BLaER1 (cell line): ENCODE data around the gene SND1.
A peak's percentile ranks its signal among the peaks of the same experiment; 100 is the strongest.

ENCODE experiments used
- H3K27ac ChIP-seq: shearing (Covaris generic); formaldehyde crosslinking; 2 replicates; pipeline ENCODE4 v1.8.1; 2022
- H3K27me3 ChIP-seq: shearing (Covaris generic); formaldehyde crosslinking; 2 replicates; pipeline ENCODE4 v1.8.1; 2022
- H3K36me3 ChIP-seq: shearing (Covaris generic); formaldehyde crosslinking; 2 replicates; pipeline ENCODE4 v1.8.1; 2022
- H3K4me1 ChIP-seq: shearing (Covaris generic); formaldehyde crosslinking; 2 replicates; pipeline ENCODE4 v1.8.1; 2022
- H3K4me2 ChIP-seq: shearing (Covaris generic); formaldehyde crosslinking; 2 replicates; pipeline ENCODE4 v1.8.1; 2022
- H3K4me3 ChIP-seq: shearing (Covaris generic); formaldehyde crosslinking; 2 replicates; pipeline ENCODE4 v1.8.1; 2022
- H3K9ac ChIP-seq: shearing (Covaris generic); formaldehyde crosslinking; 2 replicates; pipeline ENCODE4 v1.8.1; 2022
- H3K9me3 ChIP-seq: shearing (Covaris generic); formaldehyde crosslinking; 2 replicates; pipeline ENCODE4 v1.8.1; 2022
- H4K20me1 ChIP-seq: shearing (Covaris generic); formaldehyde crosslinking; 2 replicates; pipeline ENCODE4 v1.8.1; 2022
- Cebpa-rat ChIP-seq: shearing (Covaris generic); IDR thresholded peaks from 2 replicates; pipeline ENCODE4 v1.8.1; 2022

SND1 gene

GRCh38 chr7:127741764-127742375 is 89.9 kb downstream of the SND1 start:
- no peak for TF ChIP-seq Cebpa-rat
- H3K4me3 ChIP-seq = no peak overlapping the region
- peaks cover 30% of the 10 kb centered on the region for H3K4me1 ChIP-seq
- H3K4me2 ChIP-seq = no peak overlapping the region
- H3K27me3 ChIP-seq = no peaks in the 10 kb centered on the region
- H3K9me3 ChIP-seq = no peaks in the 10 kb centered on the region
- no peak overlapping the region for H3K27ac ChIP-seq
- peaks cover 72% of the 10 kb centered on the region for H4K20me1 ChIP-seq
- H3K9ac ChIP-seq = no peak overlapping the region
- H3K36me3 ChIP-seq = peaks cover 79% of the 10 kb centered on the region

GRCh38 chr7:127745445-127745844 is 93.5 kb downstream of the SND1 start:
- H3K27me3 ChIP-seq = no peaks in the 10 kb centered on the region

GRCh38 chr7:127751062-127751461 is 99.1 kb downstream of the SND1 start:
- Histone ChIP-seq H3K36me3 (peaks cover 71% of the 10 kb centered on the region), H3K27ac (no peak overlapping the region), H3K9ac (no peak overlapping the region), H3K4me3 (no peak overlapping the region), H3K4me1 (peaks cover 46% of the 10 kb centered on the region), H3K4me2 (no peak overlapping the region), H3K9me3 (no peaks in the 10 kb centered on the region), H3K27me3 (no peaks in the 10 kb centered on the region), H4K20me1 (peaks cover 59% of the 10 kb centered on the region)
- no peak for TF ChIP-seq Cebpa-rat

More at GRCh38 chr7:127745445-127745844, 93.5 kb downstream of the SND1 start:
- Histone ChIP-seq H3K27ac (no peak overlapping the region), H3K36me3 (peaks cover 90% of the 10 kb centered on the region), H3K9ac (no peak overlapping the region), H3K4me1 (peaks cover 17% of the 10 kb centered on the region), H3K9me3 (no peaks in the 10 kb centered on the region), H3K4me2 (no peak overlapping the region), H4K20me1 (peaks cover 63% of the 10 kb centered on the region), H3K4me3 (no peak overlapping the region)
- TF ChIP-seq Cebpa-rat = no peak

- TF ChIP-seq Cebpa-rat = no peak
- no peak overlapping the region for H3K27ac ChIP-seq
Observed at GRCh38 chr7:127751490-127752448, 99.8 kb downstream of the SND1 start.

GRCh38 chr7:127752829-127753228 is 100.8 kb downstream of the SND1 start:
- Histone ChIP-seq H3K4me1 (peaks cover 49% of the 10 kb centered on the region), H3K9ac (no peak overlapping the region), H3K27ac (no peak overlapping the region), H3K9me3 (no peaks in the 10 kb centered on the region), H3K4me3 (no peak overlapping the region), H3K27me3 (no peaks in the 10 kb centered on the region), H3K4me2 (no peak overlapping the region), H4K20me1 (peaks cover 49% of the 10 kb centered on the region), H3K36me3 (peaks cover 54% of the 10 kb centered on the region)
- TF ChIP-seq Cebpa-rat = no peak

More at GRCh38 chr7:127751490-127752448, 99.8 kb downstream of the SND1 start:
- Histone ChIP-seq H3K9me3 (no peaks in the 10 kb centered on the region), H3K4me1 (peaks cover 49% of the 10 kb centered on the region), H3K4me2 (no peak overlapping the region), H4K20me1 (peaks cover 57% of the 10 kb centered on the region), H3K4me3 (no peak overlapping the region), H3K36me3 (peaks cover 64% of the 10 kb centered on the region), H3K27me3 (no peaks in the 10 kb centered on the region), H3K9ac (no peak overlapping the region)

GRCh38 chr7:127754457-127754856 is 102.5 kb downstream of the SND1 start:
- H3K27ac ChIP-seq = no peak overlapping the region

GRCh38 chr7:127755521-127755920 is 103.5 kb downstream of the SND1 start:
- Histone ChIP-seq H3K4me1 (peaks cover 49% of the 10 kb centered on the region), H3K4me2 (0 out of 2 replicates have a peak overlapping the region, but pooled peaks have one; percentile 15), H3K9ac (no peak overlapping the region), H3K36me3 (peaks cover 33% of the 10 kb centered on the region), H4K20me1 (peaks cover 49% of the 10 kb centered on the region), H3K4me3 (no peak overlapping the region), H3K9me3 (no peaks in the 10 kb centered on the region), H3K27me3 (no peaks in the 10 kb centered on the region), H3K27ac (no peak overlapping the region)
- no peak for TF ChIP-seq Cebpa-rat

More at GRCh38 chr7:127754457-127754856, 102.5 kb downstream of the SND1 start:
- no peak for TF ChIP-seq Cebpa-rat
- H3K4me2 ChIP-seq = 0 out of 2 replicates have a peak overlapping the region, but pooled peaks have one; percentile 15
- H3K9ac ChIP-seq = no peak overlapping the region
- peaks cover 49% of the 10 kb centered on the region for H3K4me1 ChIP-seq
- H3K36me3 ChIP-seq = peaks cover 39% of the 10 kb centered on the region
- H4K20me1 ChIP-seq = peaks cover 45% of the 10 kb centered on the region
- H3K9me3 ChIP-seq = no peaks in the 10 kb centered on the region
- H3K4me3 ChIP-seq = no peak overlapping the region
- H3K27me3 ChIP-seq = no peaks in the 10 kb centered on the region

GRCh38 chr7:127755965-127756364 is 104.0 kb downstream of the SND1 start:
- H4K20me1 ChIP-seq = peaks cover 46% of the 10 kb centered on the region
- no peak overlapping the region for H3K4me3 ChIP-seq
- H3K27ac ChIP-seq = no peak overlapping the region

GRCh38 chr7:127758105-127758504 is 106.1 kb downstream of the SND1 start:
- H3K36me3 ChIP-seq = 0 out of 2 replicates have a peak, but pooled peaks cover 21% of the 10 kb centered on the region
- no peak overlapping the region for H3K27ac ChIP-seq
- no peak overlapping the region for H3K4me3 ChIP-seq
- H3K9me3 ChIP-seq = no peaks in the 10 kb centered on the region
- H4K20me1 ChIP-seq = peaks cover 26% of the 10 kb centered on the region; the same call in 1 of the 2 replicates
- H3K9ac ChIP-seq = no peak overlapping the region
- H3K4me2 ChIP-seq = no peak overlapping the region
- peaks cover 33% of the 10 kb centered on the region for H3K4me1 ChIP-seq
- H3K27me3 ChIP-seq = no peaks in the 10 kb centered on the region
- TF ChIP-seq Cebpa-rat = no peak

More at GRCh38 chr7:127755965-127756364, 104.0 kb downstream of the SND1 start:
- H3K27me3 ChIP-seq = no peaks in the 10 kb centered on the region
- peaks cover 49% of the 10 kb centered on the region for H3K4me1 ChIP-seq
- TF ChIP-seq Cebpa-rat = no peak
- no peaks in the 10 kb centered on the region for H3K9me3 ChIP-seq
- H3K4me2 ChIP-seq = no peak overlapping the region
- no peak overlapping the region for H3K9ac ChIP-seq
- H3K36me3 ChIP-seq = peaks cover 32% of the 10 kb centered on the region
